Measurements from ENCODE around the gene SHROOM3.

- no peak for TF ChIP-seq CTCF (IDR thresholded peaks at IDR 0.05)
- no peak for TF ChIP-seq EZH2 (IDR thresholded peaks at IDR 0.05; ENCODE audit: borderline replicate concordance, insufficient read depth, low read depth, low read length, poor library complexity, severe bottlenecking)
Observed at GRCh38 chr4:76764251-76764650, 329.2 kb downstream of the SHROOM3 start.
